HG02938 (cell line): ENCODE data around the gene PIGZ.

Source experiments
- ATAC-seq: cut with Tn5 transposase; IDR thresholded peaks from one replicate; pipeline ENCODE4 v1.9.1; 2021; ENCODE audit warnings: mild to moderate bottlenecking, moderate library complexity; ENCODE audit not compliant: unreplicated experiment

PIGZ gene

DNA sequence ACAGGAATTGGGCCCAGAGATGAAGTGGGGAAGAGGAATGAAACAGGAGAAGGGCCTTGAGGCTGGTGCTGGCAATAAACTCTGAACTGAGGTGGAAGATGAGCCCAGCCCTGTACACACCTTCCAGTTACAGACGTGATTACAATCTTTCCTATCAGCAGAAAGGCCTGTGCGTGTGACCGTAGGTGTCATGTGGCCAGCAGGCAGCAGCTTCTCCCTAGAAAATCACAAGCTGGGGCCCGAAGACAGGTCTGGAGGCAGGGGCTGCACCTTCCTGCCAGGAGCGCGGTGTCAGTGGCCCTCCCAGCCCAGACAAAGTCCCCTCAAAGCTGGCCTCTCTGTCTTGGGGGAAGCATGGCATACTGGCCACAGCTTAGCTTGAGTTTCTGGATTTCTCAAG is 16.7 kb upstream of the PIGZ start:
- ATAC-seq = no peak

DNA sequence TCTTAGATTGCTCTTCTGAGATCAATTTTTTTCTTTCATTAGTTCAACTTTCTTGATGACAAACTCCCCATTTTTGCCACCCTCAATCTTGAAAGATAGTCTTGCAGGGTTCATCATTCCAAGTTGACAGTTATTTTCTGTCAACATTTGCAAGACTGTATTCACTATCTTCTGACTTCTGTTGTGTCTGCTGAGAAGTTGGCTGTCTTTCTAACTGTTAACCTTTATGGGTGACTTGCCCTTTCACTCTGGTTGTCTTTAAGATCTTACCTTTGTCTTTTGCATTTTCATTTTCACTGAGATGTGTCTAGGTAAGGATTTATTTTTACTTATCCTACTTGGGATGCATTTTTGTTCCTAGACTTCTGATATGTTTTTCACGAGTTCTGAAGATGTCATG is 14.6 kb upstream of the PIGZ start:
- no peak for ATAC-seq

DNA sequence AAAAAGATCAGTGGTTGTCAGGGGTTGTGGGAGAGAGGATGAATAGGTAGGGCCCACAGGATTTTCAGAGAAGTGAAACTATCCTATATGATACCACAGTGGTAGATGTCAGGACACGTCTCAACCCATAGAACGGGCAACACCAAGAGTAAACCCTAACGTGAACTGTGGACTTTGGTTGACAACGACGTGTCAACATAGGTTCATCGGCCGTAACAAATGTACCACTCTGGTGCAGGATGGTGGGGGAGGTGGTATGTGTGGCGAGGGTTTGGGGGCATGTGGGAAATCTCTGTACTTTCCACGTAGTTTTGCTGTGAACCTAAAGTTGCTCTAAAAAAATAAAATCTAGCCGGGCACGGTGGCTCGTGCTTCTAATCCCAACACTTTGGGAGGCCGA is 13.0 kb upstream of the PIGZ start:
- ATAC-seq = no peak

DNA sequence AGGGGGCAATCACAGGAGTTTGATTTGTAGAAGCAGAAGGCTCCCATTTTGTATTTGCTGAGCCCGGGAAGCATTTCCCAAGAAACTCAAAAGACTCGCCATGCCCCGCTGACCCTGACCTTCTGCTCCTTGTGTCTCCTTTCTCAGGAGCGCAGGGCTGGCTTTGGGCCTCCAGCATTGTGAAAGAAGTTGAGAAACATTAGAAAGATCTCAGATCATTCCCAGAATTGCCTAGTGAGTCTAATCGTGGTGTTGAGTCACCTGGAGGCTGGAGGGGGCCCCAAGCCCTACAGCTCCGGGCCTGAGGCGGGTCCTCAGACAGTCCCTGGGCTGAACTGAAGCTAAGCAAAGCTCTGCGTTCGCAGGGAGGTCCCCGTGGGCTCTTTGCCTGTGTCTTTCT is 10.9 kb upstream of the PIGZ start:
- no peak for ATAC-seq

DNA sequence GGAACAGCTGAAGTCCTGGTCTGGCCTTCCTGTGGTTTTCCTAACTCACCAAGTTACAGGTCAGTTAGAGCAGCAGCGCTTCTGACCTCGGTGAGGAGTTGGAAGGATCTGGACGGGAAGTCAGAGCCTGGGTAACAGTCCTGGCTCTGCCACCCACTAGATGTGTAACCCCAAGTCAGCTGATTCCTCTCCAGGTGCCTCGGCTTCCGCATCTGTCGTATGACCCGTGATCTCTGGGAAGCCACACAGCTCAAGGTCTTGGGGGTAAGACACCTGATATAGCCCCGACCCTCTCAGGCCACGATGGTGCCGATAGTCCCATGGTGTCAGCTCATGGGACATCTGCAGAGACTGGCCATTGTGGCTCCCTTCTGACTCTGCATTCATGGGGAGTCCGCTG is 8.3 kb upstream of the PIGZ start:
- no peak for ATAC-seq

DNA sequence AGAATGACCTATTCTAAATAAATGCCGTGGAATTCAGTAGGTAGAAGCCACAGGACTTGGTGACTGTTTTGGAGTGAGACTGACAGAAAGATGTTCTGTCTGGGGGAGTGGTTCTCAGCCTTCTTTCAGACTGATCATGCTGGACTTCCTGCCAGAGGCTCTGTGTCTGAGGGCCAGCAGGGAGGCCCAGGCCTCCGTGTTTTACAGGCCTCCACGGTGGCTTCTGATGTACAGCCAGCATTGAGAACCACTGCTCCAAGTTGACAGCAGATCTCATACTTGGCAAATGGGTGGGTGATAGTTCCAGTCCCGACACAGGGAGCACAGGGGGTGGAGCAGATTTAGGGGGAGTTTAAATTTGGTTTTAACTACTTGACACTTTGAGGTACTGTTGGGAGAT is 6.7 kb upstream of the PIGZ start:
- no peak for ATAC-seq

DNA sequence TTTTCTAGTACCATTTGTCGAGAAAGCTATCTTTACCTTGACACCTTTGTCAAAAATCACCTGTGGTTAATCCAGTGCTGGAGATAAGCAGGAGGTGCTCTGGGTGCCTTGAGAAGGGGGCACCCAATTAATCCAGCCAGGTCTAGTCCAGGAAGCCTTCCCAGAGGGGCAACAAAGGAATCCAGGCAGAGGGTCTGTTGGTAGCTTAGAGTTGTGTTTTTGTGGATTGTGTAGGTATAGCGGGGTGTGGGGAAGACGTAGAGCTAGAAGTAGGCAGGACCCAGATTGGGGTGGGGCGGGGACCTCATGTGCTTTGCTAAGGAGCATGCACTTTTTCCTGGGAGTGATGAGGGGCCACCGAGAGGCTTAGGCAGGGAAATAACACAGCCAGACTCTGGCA is 6.0 kb upstream of the PIGZ start:
- no peak for ATAC-seq

DNA sequence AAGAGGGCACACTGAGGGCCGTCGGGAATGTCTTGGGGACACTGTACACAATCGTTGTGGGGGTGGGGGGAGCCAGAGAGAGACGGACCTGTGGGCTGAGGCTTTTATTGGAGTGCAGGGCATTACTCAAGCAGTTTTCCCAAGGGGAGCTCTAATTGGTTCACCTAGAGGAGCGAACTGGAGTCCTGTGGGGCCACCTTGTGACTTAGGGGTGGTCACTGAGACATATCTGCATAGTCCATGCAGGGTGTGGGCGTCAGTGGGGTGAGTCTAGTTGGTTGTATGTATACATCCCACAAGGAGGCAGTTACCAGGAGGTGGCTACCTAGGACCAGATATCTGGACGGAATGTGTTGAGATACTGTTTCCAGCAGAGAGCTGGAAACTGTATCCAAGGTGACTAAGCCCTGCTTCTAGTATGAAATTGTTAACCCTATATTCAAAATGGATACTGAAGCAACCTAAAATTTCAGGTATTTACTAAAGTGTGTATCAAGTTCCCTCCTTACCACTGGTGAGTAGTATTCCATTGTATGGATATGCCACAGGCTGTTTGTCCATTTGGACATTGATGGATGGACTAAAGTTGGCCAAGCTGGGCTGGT is 2.6 kb upstream of the PIGZ start:
- ATAC-seq = no peak

DNA sequence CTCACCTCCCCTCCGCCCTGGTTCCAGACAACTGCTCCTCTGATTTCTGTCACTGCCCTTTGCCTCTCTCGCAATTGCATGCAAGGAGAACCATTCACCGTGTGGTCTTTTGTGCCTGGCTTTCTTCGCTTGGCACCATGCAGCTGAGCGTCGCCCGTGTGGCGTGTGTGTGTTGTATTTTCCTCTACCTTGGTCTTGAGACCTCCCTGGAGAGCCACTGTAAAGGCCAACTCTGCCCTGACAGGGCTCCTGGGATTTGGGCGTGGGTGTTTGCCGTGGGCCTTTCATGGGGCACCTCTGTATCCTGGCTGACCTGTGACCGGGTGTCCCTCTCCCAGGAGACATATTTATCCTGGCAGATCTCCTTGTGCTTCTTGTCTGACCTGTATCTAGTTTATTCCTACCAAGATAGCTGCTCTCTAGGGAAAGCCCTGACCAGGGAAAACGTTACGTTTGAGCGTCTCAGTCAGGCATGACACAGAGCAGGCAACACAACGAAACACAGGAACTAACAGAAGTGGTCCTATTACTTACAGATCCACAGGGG is 2.0 kb upstream of the PIGZ start:
- no peak for ATAC-seq

DNA sequence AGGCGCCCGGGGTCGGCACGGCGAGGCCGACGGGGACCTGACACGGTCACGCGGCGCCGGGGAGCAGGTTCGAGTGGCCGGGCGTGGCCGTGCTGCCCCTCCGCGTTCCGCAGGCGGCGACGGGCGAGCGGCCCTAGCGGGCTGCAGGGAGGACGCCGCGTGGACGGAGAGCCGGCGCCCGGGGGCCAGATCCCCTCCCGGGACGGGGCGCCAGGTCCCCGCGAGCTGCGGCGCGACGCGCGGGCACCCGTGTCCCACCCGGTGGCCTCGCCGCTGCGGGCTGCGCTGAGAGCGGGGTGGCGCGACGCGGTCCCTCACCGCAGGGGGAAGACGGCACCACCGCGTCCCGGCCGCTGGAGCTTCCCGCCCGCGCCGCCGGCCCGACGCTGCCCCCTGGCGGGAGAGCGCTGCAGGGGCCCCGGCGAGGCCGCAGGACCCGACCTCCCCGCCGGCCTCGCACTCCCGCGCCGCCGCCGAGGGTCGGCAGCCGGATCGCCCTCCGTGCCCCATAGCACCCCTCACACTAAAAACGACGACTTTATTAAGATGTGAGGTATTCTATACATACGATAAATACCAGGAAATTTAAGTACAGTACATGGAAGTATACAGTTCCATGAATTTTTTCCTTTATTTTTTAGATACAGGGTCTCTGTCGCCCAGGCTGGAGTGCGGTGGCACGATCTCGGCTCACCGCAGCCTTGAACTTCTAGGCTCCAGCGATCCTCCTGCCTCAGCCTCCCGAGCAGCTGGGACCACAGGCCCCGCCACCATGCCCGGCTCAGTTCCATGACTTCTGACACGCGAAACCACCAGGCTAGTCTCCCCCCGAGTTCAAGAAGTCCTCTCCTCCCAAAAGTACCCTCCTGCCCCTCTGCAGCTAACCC is 1.3 kb upstream of the PIGZ start:
- ATAC-seq = peak; percentile 38

DNA sequence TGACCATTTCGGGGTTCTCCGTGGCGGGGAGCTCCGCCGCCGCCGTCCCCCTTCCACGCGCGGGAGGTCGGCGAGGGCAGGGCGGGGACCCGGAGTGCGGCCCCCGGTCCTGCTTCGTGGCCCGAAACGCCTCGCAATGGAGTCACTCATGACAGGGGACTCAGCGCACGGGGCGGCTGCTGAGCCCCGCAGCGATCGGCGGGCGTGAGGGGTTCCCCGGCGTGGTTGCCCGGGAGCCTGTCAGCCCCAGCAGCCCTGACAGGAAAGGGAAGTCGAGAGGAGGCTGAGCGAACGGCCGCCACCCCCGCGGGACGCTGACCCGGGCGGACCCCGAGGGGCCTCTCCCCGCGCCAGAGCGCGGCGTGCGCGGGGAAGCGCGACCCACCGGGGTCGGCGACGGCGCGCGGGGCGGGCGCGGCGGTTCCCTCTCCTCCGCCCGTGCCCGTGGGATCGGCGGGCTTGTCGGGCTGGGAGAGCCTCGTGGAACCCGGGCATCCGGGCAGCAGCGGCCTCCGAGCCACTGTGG is 564 bp upstream of the PIGZ start:
- ATAC-seq = peak; percentile 38

DNA sequence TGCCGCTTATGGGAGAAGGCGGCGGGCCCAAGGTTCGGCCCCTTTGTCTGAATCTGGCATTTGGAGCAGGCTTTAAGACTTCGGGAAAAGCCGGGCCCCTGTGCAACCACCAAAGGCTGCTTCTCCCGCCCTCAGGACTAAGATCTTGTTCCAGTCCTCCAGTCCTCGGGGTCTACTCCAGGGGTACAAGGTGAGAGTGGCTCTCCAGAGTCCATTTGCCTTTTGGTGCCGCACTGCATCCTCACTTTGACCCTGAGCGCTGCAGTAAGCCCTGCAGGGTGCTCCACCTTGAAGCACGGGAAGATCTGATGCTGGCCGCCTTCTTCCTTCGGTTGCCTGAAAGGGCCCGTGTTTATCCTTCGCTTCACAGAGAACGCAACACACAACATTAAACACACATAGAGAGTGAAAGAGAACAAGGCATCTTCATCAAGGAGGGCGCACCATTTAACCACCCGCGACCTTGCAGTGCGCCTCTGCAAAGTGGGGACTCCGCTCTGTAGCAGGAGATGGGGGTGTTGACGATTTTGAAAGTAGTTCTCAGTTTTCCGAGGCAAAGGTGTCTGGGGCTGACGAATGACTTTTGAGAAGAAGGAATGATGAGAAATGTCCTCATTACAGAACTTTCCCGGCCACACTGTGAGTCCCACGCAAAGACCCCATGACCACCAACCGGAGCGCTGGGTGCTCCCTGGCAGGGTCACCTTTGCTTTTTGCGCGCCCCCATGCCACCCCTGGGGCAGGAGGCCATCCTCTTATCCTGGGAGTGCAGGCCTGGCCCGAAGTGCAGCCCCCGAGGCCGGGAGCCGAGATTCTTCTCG is 1.0 kb downstream of the PIGZ start:
- ATAC-seq = no peak

DNA sequence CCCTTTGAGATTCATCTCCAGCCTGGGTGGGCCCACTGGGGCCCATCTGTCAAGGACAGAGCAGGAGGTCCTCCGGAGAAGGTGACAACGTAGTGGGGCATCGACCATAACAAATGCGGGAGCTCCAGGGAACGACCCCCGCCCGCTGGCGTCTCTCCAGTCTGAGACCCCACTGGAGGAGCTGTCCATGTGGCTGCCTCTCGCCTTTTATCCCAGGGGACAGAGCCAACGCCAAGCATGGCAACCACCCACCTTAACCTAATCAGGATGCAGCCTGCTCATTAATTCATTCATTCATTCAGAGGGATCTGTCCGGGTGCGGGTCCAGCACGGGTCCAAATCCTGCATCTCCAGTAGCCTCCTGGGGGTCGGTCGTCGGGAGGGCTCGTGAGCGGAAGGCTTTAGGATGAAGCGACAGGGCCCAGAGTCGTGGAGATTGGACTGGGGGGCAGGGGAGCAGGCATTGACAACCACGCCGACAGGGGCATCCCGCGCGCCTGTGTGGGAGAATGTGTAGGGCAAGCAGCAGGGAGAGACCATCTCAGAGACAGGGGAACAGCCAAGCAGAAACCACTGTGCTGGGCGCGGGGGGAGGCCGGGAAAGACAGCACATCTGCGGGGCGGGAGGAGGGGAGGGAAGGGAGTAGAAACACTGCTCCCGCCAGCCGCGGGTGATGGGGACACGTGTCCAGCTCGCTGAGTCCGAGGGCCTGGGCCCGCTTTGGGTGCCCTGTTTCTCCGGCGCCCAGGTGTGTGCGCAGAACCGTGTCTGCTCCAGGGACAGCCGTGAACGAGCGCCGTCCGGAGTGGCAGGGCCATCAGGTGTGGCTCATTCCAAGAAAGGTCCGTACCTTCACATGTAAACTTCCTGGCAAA is 1.9 kb downstream of the PIGZ start:
- no peak for ATAC-seq

DNA sequence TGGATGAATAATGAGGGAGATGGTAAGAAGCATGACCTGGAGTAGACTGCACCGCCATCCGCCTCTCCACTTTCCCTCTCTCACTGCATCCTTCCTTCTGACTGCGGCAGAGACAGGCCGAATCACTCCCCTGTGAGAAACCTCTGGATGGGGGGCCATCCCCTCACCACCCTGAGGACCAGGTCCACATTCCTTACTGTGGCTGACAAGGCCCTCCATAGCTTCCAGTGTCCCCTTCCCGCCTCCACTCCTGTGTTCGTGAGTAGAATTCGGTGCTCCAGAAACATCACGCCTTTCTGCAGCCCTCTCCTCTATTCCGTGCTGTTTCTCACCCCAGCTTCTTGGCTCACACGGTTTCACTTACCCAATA is 2.8 kb downstream of the PIGZ start:
- ATAC-seq = no peak

DNA sequence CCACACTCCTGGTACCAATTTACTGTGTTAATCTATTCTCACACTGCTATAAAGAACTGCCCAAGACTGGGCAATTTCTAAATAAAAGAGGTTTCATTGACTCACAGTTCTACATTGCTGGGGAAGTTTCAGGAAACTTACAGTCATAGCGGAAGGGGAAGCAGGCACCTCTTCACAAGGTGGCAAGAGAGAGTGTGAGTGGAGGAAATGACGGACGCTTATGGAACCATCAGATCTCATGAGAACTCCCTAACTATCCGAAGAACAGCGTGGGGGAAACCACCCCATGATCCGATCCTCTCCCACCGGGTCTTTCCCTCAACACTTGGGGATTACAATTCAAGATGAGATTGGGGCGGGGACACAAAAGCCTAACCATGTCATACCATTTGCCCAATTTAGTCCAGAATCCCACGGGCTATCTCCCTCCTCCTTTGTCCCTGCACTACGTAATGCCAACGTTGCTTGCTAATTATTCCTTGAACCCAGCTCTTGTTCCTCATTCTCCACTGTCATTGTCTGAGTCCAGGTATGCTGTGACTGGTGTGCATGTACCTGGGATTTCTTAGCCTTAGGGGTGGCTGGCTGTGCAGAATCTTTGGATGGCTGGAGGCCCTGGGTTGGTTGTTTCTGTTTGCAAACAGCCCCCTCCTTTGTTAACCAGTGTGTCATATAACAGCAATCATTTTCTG is 3.4 kb downstream of the PIGZ start:
- ATAC-seq = no peak

DNA sequence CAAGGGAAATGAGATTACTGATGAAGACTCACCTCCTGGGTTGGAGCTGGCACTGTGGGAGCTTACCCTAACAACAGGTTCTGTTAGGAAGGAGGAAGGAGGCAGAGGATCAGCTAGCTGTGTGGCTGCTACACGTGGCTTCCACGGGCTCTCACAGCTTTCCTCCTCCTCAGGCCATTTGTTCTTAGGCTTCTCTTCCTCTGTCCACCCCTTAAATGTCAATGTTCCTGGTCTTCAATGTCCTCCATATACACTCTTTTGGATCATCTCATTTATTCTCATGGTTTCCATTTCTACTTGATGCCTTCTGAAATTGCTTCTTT is 5.0 kb downstream of the PIGZ start:
- ATAC-seq = no peak

DNA sequence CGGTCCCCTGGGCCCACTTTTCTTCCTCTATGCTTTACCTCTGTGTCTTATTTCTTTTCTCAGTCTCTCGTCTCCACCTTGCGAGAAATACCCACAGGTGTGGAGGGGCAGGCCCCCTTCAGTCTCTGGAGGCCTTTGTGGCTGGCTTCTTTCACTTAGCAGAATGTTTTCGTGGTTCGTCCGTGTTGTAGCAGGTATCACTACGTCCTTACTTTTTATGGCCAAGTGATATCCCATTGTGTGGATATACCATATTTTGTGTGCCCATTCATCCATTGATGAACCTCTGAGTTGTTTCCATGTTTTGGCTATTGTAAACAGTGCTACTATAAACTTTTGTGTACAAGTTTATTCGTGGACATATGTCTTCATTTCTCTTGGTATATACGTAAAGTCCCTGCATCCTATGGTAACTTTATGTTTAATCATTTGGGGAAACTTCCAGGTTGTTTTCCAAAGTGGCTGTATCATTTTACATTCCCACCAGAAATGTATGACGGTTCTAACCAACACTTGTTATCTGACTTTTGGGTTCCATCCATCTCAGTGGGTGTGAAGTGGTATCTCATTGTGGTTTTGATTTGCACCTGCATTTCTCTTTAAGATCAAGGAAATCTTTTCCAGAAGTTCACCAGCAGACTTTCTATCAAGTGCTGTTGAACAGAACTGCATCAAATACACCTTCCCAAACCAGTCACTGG is 5.6 kb downstream of the PIGZ start:
- no peak for ATAC-seq

DNA sequence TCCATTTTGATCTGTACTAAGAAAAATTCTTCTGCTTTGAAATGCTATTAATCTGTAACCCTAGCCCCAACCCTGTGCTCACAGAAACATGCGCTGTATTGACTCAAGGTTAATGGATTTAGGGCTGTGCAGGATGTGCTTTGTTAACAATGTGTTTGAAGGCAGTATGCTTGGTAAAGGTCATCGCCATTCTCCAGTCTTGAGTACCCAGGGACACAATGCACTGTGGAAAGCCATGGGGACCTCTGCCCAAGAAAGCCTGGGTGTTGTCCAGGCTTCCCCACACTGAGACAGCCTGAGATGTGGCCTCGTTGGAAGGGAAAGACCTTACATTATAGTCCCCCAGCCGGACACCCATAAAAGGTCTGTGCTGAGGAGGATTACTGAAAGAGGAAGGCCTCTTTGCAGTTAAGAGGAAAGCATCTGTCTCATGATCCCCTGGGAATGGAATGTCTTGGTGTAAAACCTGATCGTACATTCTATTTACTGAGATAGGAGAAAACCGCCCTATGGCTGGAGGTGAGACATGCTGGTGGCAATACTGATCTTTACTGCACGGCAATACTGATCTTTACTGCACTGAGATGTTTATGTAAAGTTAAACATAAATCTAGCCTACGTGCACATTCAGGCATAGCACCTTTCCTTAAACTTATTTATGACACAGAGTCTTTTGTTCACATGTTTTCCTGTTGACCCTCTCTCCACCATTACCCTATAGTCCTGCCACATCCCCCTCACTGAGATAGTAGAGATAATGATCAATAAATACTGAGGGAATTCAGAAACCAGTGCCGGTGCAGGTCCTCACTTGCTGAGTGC is 6.3 kb downstream of the PIGZ start:
- ATAC-seq = no peak
